Measurements from ENCODE around the gene VTN. TPM values are rescaled to one million over a fixed set of nuclear protein-coding genes. Genes with fewer than 3 reads are reported as not detected.
A peak's percentile ranks its signal among the peaks of the same experiment; 100 is the strongest.

VTN gene
- total and polyA plus RNA-seq, 8 donors = 0.72 to 2.9 (median 1.1) TPM; not detected in 3

GRCh38 chr17:28405632-28406472 is 35.7 kb upstream of the VTN start, which contains the start of gene SLC46A1:
SLC46A1 (minus strand) TSS chr17:28406212; CDS start chr17:28406114, 98 bp downstream.
- peak within 1 kb of the TSS; percentile 41 to 76 (median 65) for H3K27ac ChIP-seq
- H3K4me1 ChIP-seq = peaks cover 21 to 37% (median 28%) of the 10 kb centered on the region in 4 donors
- H3K27me3 ChIP-seq = no peaks in the 10 kb centered on the region
- H3K9me3 ChIP-seq = no peaks in the 10 kb centered on the region
- WGBS, 5 donors = 0 to 1% (median 1%) methylated on average over 22 to 70 of the region's 70 CpGs
- peaks cover 0 to 27% (median 19%) of the 10 kb centered on the region in 4 donors for H3K36me3 ChIP-seq
- peak; percentile 65 to 83 for DNase-seq
- TF ChIP-seq POLR2AphosphoS5 (IDR thresholded peaks at IDR 0.05) (peak in 1 of 3 donors; percentile 34), EP300 (IDR thresholded peaks at IDR 0.05) (no peak), POLR2A (IDR thresholded peaks at IDR 0.05) (no peak)
- intact Hi-C loops (cut with DNase I; ENCODE audit: low total_unique reads) = no loop called here
- peak within 1 kb of the TSS; percentile 67 to 94 (median 82) for H3K4me3 ChIP-seq

GRCh38 chr17:28404812-28405570 is 34.9 kb upstream of the VTN start:
- 21 to 36% (median 24%) methylated on average over 15 to 33 of the region's 33 CpGs for WGBS, 5 donors
- peaks cover 3 to 36% (median 28%) of the 10 kb centered on the region in 4 donors for H3K36me3 ChIP-seq
- no peak for TF ChIP-seq EP300 (IDR thresholded peaks at IDR 0.05)
- no peak for TF ChIP-seq POLR2AphosphoS5 (IDR thresholded peaks at IDR 0.05)
- no peak for TF ChIP-seq POLR2A (IDR thresholded peaks at IDR 0.05)
- no peak for TF ChIP-seq CTCF (IDR thresholded peaks at IDR 0.05)
- intact Hi-C loops (cut with DNase I; ENCODE audit: low total_unique reads) = no loop called here
- H3K27ac ChIP-seq = peak overlapping the region; percentile 26 to 76 (median 65)
- H3K4me3 ChIP-seq = peak overlapping the region; percentile 67 to 94 (median 82)
- H3K4me1 ChIP-seq = peaks cover 21 to 37% (median 28%) of the 10 kb centered on the region in 4 donors
- H3K27me3 ChIP-seq = no peaks in the 10 kb centered on the region
- H3K9me3 ChIP-seq = no peaks in the 10 kb centered on the region
- peak; percentile 45 to 50 for DNase-seq

GRCh38 chr17:28404461-28404811 is 34.3 kb upstream of the VTN start:
- Histone ChIP-seq H3K36me3 (peaks cover 3 to 41% (median 33%) of the 10 kb centered on the region in 4 donors), H3K4me1 (peaks cover 21 to 37% (median 28%) of the 10 kb centered on the region in 4 donors), H3K27ac (no peak overlapping the region), H3K27me3 (no peaks in the 10 kb centered on the region), H3K9me3 (no peaks in the 10 kb centered on the region), H3K4me3 (peak overlapping the region in 2 of 4 donors; percentile 88 to 94)
- 67 to 83% (median 76%) methylated on average over 5 of the region's 5 CpGs for WGBS, 5 donors
- intact Hi-C loops (cut with DNase I; ENCODE audit: low total_unique reads) = no loop called here
- no peak for TF ChIP-seq POLR2AphosphoS5 (IDR thresholded peaks at IDR 0.05)
- no peak for TF ChIP-seq POLR2A (IDR thresholded peaks at IDR 0.05)
- no peak for TF ChIP-seq EP300 (IDR thresholded peaks at IDR 0.05)
- TF ChIP-seq CTCF (IDR thresholded peaks at IDR 0.05) = no peak
- no peak for DNase-seq

DNA sequence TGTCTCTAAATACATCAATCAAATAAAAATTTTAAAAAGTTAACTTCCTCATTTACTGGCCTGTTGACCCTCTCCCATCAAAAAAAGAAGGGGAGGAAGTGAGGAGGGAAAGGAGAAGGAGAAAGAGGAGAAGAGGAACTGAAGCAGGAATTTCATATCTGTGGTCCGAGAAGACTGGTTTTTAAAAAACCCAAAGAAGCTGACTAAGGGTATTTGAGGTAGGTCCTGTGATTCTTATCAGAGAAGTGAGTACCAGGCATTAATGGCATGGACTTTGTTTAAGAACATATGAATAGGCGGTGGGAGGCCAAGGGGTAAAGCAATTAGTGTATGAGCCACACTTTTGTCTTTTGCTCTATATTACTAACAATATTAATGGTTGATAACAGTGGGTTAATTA is 33.9 kb upstream of the VTN start:
- peaks cover 3 to 45% (median 37%) of the 10 kb centered on the region in 4 donors for H3K36me3 ChIP-seq
- WGBS, 5 donors = 56 to 67% (median 62%) methylated on average over 2 of the region's 2 CpGs

More for the DNA sequence above, 33.9 kb upstream of the VTN start:
- Histone ChIP-seq H3K4me1 (peaks cover 21 to 37% (median 30%) of the 10 kb centered on the region in 4 donors), H3K9me3 (no peaks in the 10 kb centered on the region), H3K27ac (no peak overlapping the region), H3K4me3 (no peak overlapping the region), H3K27me3 (no peaks in the 10 kb centered on the region)
- no peak for DNase-seq
- intact Hi-C loops (cut with DNase I; ENCODE audit: low total_unique reads) = no loop called here
- TF ChIP-seq POLR2A (IDR thresholded peaks at IDR 0.05) (no peak), CTCF (IDR thresholded peaks at IDR 0.05) (no peak), POLR2AphosphoS5 (IDR thresholded peaks at IDR 0.05) (no peak), EP300 (IDR thresholded peaks at IDR 0.05) (no peak)

All from stomach (tissue), 9 donors.